GM12874 (cell line): ENCODE measurements around the gene RGS6.

Source experiments
- CTCF ChIP-seq: IDR thresholded peaks from 2 replicates; pipeline ENCODE4 v1.5.1; 2011; ENCODE audit warnings: low read depth, mild to moderate bottlenecking, control low read depth, low read length, moderate library complexity; ENCODE audit not compliant: insufficient read depth

Gene RGS6

DNA sequence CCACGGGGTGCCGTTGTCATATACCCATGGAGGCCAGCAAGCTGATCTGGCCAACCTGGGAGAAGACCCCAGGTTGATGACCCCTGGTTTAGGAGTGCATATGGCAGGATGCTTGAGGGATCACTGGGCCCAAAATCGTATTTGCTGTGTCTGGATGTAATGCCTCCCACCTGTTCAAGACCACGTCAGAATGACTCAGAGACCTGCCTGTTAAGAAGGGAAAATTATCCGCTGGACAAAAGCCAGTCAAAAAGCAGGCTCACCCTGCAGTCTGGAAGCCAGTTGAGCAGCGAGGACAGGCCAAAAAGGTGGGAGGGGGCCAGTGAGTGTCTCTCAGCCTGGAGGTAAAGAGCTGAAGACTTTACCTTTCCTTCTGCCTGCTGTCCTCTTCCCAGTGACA is 512.5 kb downstream of the RGS6 start:
- no peak for TF ChIP-seq CTCF

GRCh38 chr14:72448212-72448611 is 516.0 kb downstream of the RGS6 start:
- TF ChIP-seq CTCF: no peak

GRCh38 chr14:72450473-72451044 is 518.3 kb downstream of the RGS6 start:
- TF ChIP-seq CTCF: no peak

- TF ChIP-seq CTCF: no peak
These were observed 519.1 kb downstream of the RGS6 start for GRCh38 chr14:72451054-72451972.

DNA sequence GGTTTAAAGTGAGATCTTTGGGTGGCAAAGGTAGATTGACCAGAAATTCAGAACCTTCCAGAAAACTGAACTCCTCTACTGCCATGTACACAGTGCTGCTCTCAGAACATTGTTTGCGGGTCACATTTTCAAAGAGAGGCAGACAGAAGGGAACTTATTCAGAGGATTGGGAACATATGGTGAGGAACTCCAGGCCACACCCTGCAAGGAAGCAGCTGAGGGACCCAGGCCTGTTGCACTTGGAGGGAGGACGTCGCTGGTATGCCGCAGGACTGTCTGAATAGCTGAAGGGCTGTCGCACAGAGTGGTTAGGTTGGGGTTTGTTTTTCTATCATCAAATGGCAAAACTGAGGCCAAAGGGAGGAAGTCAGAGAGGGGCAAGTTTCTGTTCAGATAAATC is 520.5 kb downstream of the RGS6 start:
- TF ChIP-seq CTCF: no peak

DNA sequence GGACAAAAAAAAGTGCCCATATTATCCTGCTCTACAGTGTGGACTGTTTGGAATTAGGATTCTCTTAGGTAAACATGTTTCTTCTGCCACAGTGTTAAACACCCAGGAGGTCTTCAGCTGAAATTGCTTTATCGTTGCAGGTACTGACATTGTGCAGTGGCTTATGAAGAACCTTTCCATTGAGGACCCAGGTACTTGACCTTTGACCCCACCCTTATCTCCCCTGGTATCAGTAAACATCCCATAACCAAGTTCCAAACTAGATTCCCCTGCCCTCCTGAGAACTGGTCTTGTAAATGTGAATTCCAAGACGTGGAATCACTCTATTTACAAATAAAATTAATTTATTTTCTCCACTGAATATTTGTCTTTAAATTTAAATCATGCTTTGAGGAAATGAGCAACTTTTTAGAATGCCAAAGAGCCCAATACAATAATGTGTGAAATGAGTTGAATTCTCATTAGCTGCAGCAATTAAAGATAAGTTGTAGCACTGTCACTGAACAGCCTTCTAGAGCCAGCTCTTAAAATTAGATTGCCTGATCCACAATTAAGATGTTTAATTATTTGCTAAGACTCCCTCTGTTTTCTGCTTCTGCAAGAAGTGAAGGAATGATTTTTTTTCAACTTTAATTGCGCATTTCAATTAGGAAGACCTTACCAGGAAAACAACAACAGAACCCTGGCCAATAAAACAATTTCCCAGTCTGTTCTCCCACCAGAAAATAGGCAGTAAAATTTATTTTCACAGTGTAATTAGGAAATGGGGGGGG is 522.3 kb downstream of the RGS6 start:
- no peak for TF ChIP-seq CTCF

DNA sequence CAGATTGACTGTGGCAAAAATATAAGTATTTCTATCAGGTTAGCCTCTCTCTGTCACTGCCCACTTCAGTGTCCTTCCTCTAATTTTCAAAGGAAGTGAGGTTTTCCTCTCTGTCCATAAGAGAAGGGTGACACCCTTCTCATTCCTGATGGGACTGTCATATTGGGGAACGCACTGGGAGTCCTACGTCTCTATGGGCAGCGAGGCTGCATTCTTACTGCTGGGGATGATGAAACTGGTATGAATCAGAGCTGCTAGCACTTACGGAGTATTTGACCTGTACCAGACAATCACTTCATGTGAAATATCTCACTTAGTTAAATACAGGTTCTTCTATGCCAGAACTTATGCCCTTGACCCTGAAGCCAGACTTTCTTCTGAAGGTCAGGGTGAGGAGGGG is 525.4 kb downstream of the RGS6 start:
- TF ChIP-seq CTCF: no peak
